Hepatocyte (in vitro differentiated cells): ENCODE measurements around the gene ICAM2. TPM values are rescaled to one million over a fixed set of nuclear protein-coding genes. Genes with fewer than 3 reads are reported as not detected.

Experiments
- DNase-seq: peaks from one replicate; pipeline ENCODE4 v3.0.0-alpha.2; 2016; ENCODE audit warnings: low spot score
- H2AFZ ChIP-seq: fragments of 200-600 bp; sonication (generic); 2 replicates; pipeline ENCODE4 v1.6.0; 2016; ENCODE audit warnings: antibody characterized with exemption, mild to moderate bottlenecking
- H3K27ac ChIP-seq: fragments of 200-600 bp; sonication (generic); 2 replicates; pipeline ENCODE4 v1.5.1; 2016; ENCODE audit warnings: mild to moderate bottlenecking
- H3K27me3 ChIP-seq: fragments of 200-600 bp; sonication (generic); 2 replicates; pipeline ENCODE4 v1.6.1; 2016
- H3K36me3 ChIP-seq: fragments of 200-600 bp; sonication (generic); replicated peaks from 2 replicates; pipeline ENCODE4 v1.5.1; 2016; ENCODE audit warnings: low read depth; ENCODE audit not compliant: insufficient read depth
- H3K4me1 ChIP-seq: fragments of 200-600 bp; sonication (generic); 2 replicates; pipeline ENCODE4 v1.5.1; 2016; ENCODE audit warnings: mild to moderate bottlenecking, moderate library complexity; ENCODE audit not compliant: insufficient read depth
- H3K4me2 ChIP-seq: fragments of 200-600 bp; sonication (generic); 2 replicates; pipeline ENCODE4 v1.6.0; 2016
- H3K4me3 ChIP-seq: fragments of 200-600 bp; sonication (generic); 2 replicates; pipeline ENCODE4 v1.5.1; 2016; ENCODE audit warnings: mild to moderate bottlenecking
- H3K79me2 ChIP-seq: fragments of 200-600 bp; sonication (generic); 2 replicates; pipeline ENCODE4 v1.6.0; 2017; ENCODE audit warnings: mild to moderate bottlenecking
- H3K9me2 ChIP-seq: fragments of 200-600 bp; sonication (generic); replicated peaks from 2 replicates; pipeline ENCODE4 v1.6.0; 2017; ENCODE audit warnings: mild to moderate bottlenecking; ENCODE audit not compliant: insufficient read depth
- H3K9me3 ChIP-seq: fragments of 200-600 bp; sonication (generic); 2 replicates; pipeline ENCODE4 v1.5.1; 2016; ENCODE audit warnings: low read depth, mild to moderate bottlenecking
- H4K20me1 ChIP-seq: fragments of 200-600 bp; sonication (generic); 2 replicates; pipeline ENCODE4 v1.6.0; 2016; ENCODE audit warnings: mild to moderate bottlenecking; ENCODE audit not compliant: insufficient read depth, poor library complexity, severe bottlenecking
- CTCF ChIP-seq: fragments of 200-600 bp; sonication (generic); IDR thresholded peaks from 2 replicates; pipeline ENCODE4 v1.5.1; 2016; ENCODE audit warnings: antibody characterized with exemption, mild to moderate bottlenecking; ENCODE audit not compliant: poor library complexity
- EZH2 ChIP-seq: fragments of 200-600 bp; sonication (generic); IDR thresholded peaks from 2 replicates; pipeline ENCODE4 v1.6.1; 2016; ENCODE audit warnings: antibody characterized with exemption, mild to moderate bottlenecking, borderline replicate concordance
- EZH2phosphoT487 ChIP-seq: fragments of 200-600 bp; sonication (generic); IDR thresholded peaks from one replicate; pipeline ENCODE4 v1.6.1; 2018; ENCODE audit warnings: antibody characterized with exemption, mild to moderate bottlenecking, low read depth, moderate library complexity; ENCODE audit not compliant: unreplicated experiment, severe bottlenecking
- WGBS: methylation state at CpG from one replicate; pipeline ENCODE4 v1.1.6; 2016; ENCODE audit warnings: low lambda C conversion rate; ENCODE audit errors: missing lambda C conversion rate; 5-methylcytosine and 5-hydroxymethylcytosine counted together
- polyA plus RNA-seq: library from polyadenylated mRNA; unstranded; fragments of >200 nt; fragmentation: Nextera tagmentation; extraction: Ambion mirVana; gene quantifications from 2 replicates; pipeline ENCODE4 v1.2.1, GENCODE V29; 2016
- total RNA-seq: library from RNA; depleted of rRNA; stranded (reverse); fragments of >200 nt; gene quantifications from 2 replicates; pipeline ENCODE4 v1.2.3, GENCODE V29; 2014

Gene ICAM2
- total and polyA plus RNA-seq, 2 experiments from 2014 or later = 3.4 to 6.0 TPM

GRCh38 chr17:64039106-64039400 lies 18.6 kb upstream of the ICAM2 start:
- H4K20me1 ChIP-seq = no peaks in the 10 kb centered on the region
- no peak overlapping the region for H3K27ac ChIP-seq
- H3K9me3 ChIP-seq = no peaks in the 10 kb centered on the region
- TF ChIP-seq EZH2 (no peak), EZH2phosphoT487 (no peak), CTCF (no peak)
- DNase-seq = no peak
- no peak overlapping the region for H3K4me3 ChIP-seq
- H3K4me2 ChIP-seq = no peak overlapping the region
- H2AFZ ChIP-seq = no peak overlapping the region
- WGBS = 82% methylated on average over 3 of the region's 3 CpGs
- H3K79me2 ChIP-seq = no peaks in the 10 kb centered on the region
- no peaks in the 10 kb centered on the region for H3K36me3 ChIP-seq
- H3K9me2 ChIP-seq = no peaks in the 10 kb centered on the region
- H3K27me3 ChIP-seq = no peaks in the 10 kb centered on the region
- H3K4me1 ChIP-seq = no peaks in the 10 kb centered on the region

GRCh38 chr17:64038331-64039105 lies 18.1 kb upstream of the ICAM2 start:
- Histone ChIP-seq H2AFZ (no peak overlapping the region), H4K20me1 (no peaks in the 10 kb centered on the region), H3K36me3 (no peaks in the 10 kb centered on the region), H3K4me2 (no peak overlapping the region), H3K9me2 (no peaks in the 10 kb centered on the region), H3K4me1 (no peaks in the 10 kb centered on the region), H3K4me3 (no peak overlapping the region), H3K79me2 (no peaks in the 10 kb centered on the region), H3K27ac (no peak overlapping the region), H3K9me3 (no peaks in the 10 kb centered on the region), H3K27me3 (no peaks in the 10 kb centered on the region)
- no peak for DNase-seq
- WGBS = 87% methylated on average over 16 of the region's 16 CpGs
- TF ChIP-seq CTCF (no peak), EZH2 (no peak), EZH2phosphoT487 (no peak)

GRCh38 chr17:64037802-64038201 lies 17.4 kb upstream of the ICAM2 start:
- over 99% methylated on average over 5 of the region's 5 CpGs for WGBS
- TF ChIP-seq EZH2phosphoT487 (no peak), CTCF (no peak)
- Histone ChIP-seq H3K79me2 (no peaks in the 10 kb centered on the region), H4K20me1 (no peaks in the 10 kb centered on the region), H3K36me3 (no peaks in the 10 kb centered on the region), H2AFZ (no peak overlapping the region), H3K27me3 (no peaks in the 10 kb centered on the region), H3K27ac (no peak overlapping the region), H3K4me2 (no peak overlapping the region), H3K4me3 (no peak overlapping the region), H3K9me2 (no peaks in the 10 kb centered on the region), H3K4me1 (no peaks in the 10 kb centered on the region), H3K9me3 (no peaks in the 10 kb centered on the region)
- DNase-seq = no peak

- H3K4me2 ChIP-seq = no peak overlapping the region
- H3K9me3 ChIP-seq = no peaks in the 10 kb centered on the region
- H2AFZ ChIP-seq = no peak overlapping the region
- no peaks in the 10 kb centered on the region for H3K79me2 ChIP-seq
- no peaks in the 10 kb centered on the region for H3K9me2 ChIP-seq
- H3K36me3 ChIP-seq = no peaks in the 10 kb centered on the region
- TF ChIP-seq EZH2 = no peak
- no peak for TF ChIP-seq CTCF
- no peak for TF ChIP-seq EZH2phosphoT487
- no peaks in the 10 kb centered on the region for H3K27me3 ChIP-seq
- no peak for DNase-seq
- no peak overlapping the region for H3K4me3 ChIP-seq
- no peaks in the 10 kb centered on the region for H4K20me1 ChIP-seq
- no peak overlapping the region for H3K27ac ChIP-seq
- 90% methylated on average over 6 of the region's 6 CpGs for WGBS
- H3K4me1 ChIP-seq = no peaks in the 10 kb centered on the region
Measured at GRCh38 chr17:64037180-64037579, 16.7 kb upstream of the ICAM2 start.
